HG03108 (cell line): ENCODE data around the gene ENPP3.
"Not testable (repeated sequence)": the region's sequence is repeated elsewhere in the genome, so short reads cannot be mapped to it uniquely, and the experiment has no call there.

Experiments
- ATAC-seq: cut with Tn5 transposase; IDR thresholded peaks from one replicate; pipeline ENCODE4 v1.9.1; 2021; ENCODE audit warnings: moderate library complexity; ENCODE audit not compliant: unreplicated experiment

Gene ENPP3

GRCh38 chr6:131733376-131734016, 96.4 kb downstream of the ENPP3 start:
- no peak for ATAC-seq

GRCh38 chr6:131736003-131736596, 99.0 kb downstream of the ENPP3 start:
- no peak for ATAC-seq

DNA sequence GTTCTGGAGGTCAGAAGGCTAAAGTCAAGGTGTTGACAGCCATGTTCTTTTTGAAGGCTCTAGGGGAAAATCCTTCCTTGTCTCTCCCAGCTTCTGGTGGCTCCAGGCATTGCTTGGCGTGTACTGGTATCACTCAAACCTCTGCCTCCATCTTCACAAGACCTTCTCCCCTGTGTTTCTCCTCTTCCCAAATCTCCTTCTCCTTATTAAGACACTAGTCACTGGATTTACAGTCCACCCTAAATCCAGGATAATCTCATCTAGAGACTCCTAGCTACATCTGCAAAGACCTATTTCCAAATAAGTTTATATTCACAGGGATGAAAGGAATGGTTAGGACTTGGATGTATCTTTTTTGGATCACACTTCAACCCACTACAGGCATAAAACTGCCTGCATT, 99.7 kb downstream of the ENPP3 start:
- no peak for ATAC-seq

GRCh38 chr6:131739136-131739535, 102.0 kb downstream of the ENPP3 start:
- ATAC-seq, result no peak

DNA sequence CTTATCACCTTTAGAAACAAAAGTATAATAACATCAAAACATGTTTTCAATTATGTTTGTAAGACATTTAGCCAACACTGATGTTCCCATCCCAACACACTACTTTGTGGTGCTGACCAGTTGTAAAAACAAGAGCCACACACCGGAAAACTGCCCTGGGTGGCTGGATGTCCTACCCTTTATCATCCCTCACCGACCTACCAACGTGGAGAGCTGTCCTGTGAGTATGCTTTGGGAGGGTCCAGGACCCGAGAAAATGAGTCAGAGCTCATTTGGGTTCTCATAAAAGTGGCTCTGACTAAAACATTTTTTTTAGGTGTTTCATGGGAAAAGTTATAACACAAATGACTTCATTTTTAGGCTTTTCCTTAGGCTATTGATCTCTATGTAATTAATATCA, 103.1 kb downstream of the ENPP3 start:
- no peak for ATAC-seq

- ATAC-seq, result no peak
Measured at GRCh38 chr6:131741688-131742393, 104.7 kb downstream of the ENPP3 start.

GRCh38 chr6:131744432-131745287, 107.6 kb downstream of the ENPP3 start:
- no peak for ATAC-seq

DNA sequence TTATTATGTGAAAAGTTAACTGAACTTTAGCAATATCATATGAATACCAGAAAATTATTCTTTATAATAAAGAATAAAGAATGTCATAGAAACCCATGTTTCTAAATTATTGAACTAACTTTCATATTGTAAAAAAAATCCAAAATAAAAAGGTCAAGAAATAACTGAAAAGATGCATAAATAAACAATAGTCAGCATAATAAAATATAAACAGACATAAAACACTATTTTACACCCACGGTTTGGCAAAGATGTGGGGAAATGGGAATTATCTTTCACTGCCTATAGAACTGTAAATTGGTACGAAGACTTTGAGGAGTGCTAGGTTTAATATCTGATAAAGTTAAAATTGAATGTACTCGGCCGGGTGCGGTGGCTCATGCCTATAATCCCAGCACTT, 108.4 kb downstream of the ENPP3 start:
- ATAC-seq, result no peak

DNA sequence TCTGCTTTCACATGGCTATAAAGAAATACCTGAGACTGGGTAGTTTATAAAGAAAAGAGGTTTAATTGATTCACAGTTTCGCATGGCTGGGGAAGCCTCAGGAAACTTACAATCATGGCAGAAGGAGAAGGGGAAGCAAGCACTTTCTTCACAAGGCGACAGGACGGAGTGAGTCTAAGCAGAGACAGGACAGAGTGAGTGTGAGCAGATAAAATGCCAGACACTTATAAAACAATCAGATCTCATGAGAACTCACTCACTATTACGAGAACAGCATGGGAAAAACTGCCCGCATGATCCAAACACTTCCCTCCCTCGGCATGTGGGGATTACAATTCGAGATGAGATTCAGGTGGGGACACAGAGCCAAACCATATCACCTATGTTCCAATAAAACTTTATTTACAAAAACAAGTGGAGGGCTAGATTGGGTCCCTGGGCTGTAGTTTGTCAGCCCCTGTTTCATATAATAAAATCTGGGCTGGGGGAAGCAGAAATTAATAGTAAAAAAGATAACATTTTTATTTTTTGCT, 110.8 kb downstream of the ENPP3 start:
- ATAC-seq, result no peak

GRCh38 chr6:131749023-131749422, 111.9 kb downstream of the ENPP3 start:
- ATAC-seq, result no peak

DNA sequence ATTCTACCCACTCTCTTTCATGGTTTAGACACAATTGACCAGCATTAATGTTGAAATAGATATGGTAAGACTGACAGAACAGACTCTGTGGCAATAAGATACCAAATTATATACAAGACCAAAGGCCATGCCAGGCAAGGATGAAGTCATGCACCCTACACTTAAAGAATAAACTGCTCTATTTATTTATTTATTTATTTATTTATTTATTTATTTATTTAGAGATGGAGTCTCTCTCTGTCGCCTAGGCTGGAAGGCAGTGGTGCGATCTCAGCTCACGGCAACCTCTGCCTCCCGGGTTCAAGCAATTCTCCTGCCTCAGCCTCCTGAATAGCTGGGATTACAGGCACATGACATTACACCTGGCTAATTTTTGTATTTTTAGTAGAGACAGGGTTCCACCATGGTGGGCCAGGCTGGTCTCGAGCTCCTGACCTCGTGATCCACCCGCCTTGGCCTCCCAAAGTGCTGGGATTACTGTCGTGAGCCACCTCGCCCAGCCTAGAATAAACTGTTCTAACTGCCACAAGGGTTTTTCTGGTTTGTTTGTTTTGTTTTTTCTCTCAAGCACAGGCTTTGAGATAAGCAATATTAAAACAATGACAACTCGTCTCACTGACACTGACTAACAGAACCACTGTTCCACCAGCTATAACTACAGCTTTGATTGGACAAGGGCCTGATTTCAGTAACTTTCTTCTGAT, 114.1 kb downstream of the ENPP3 start:
- not testable (repeated sequence) for ATAC-seq

- ATAC-seq, result no peak
Measured at GRCh38 chr6:131754088-131754487, 117.0 kb downstream of the ENPP3 start.

- no peak for ATAC-seq
Measured at GRCh38 chr6:131754715-131755567, 117.8 kb downstream of the ENPP3 start.

GRCh38 chr6:131755597-131755996, 118.5 kb downstream of the ENPP3 start:
- no peak for ATAC-seq

GRCh38 chr6:131756039-131756438, 118.9 kb downstream of the ENPP3 start:
- no peak for ATAC-seq

DNA sequence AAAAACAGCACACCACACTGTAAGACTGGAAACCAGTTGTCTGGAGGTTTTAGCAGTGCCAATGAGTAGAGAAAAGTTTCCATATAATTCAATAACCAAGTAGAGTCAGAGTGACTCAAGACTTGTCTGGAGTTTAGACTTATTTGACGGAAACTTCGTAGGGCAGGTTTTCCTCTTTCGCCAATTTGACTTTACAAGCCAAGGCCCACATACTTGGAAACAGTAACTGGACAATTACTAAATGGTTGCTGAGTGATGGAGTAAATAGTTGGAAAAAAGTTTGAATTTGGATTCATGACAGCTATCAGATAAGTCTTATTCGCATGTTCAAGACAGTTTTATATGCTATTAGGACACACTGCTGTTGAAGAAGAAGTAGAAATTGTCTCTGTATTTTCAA, 121.8 kb downstream of the ENPP3 start:
- ATAC-seq, result no peak

- no peak for ATAC-seq
Measured at GRCh38 chr6:131761060-131761761, 124.1 kb downstream of the ENPP3 start.

DNA sequence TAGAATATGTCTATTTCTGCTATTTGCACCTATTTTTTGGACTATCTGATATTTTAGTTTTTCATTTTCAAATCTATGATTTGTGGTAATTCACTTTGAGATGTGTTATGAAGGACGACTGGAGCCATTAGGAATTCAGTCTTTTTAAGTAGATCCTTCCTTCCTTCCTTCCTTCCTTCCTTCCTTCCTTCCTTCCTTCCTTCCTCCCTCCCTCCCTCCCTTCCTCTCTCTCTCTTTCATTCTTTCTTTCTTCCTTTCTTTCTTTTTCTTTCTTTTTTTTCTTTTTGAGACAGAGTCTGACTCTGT, 124.6 kb downstream of the ENPP3 start:
- no peak for ATAC-seq

GRCh38 chr6:131762984-131763383, 125.9 kb downstream of the ENPP3 start:
- no peak for ATAC-seq
